ENCODE measurements around the gene PNO1.

- TF ChIP-seq NFE2L2 (conservative IDR thresholded peaks at IDR 0.05; ENCODE audit: low read length) (no peak), ESRRA (IDR thresholded peaks at IDR 0.05; ENCODE audit: borderline replicate concordance, low read length) (no peak), RCOR1 (IDR thresholded peaks at IDR 0.05; ENCODE audit: low read depth, low read length) (no peak), CTCF (IDR thresholded peaks at IDR 0.05) (no peak)
Observed at GRCh38 chr2:68135448-68136320, 22.0 kb upstream of the PNO1 start.

Measured in A549 (cell line).